Right lobe of liver (tissue), 4 donors: ENCODE results near the gene NGF.

Experiments used
- CTCF ChIP-seq, 4 donors: fragments of 200-600 bp in 3 of 4; fragments of 450-650 bp in 1 of 4; IDR thresholded peaks; one replicate each; pipeline versions ENCODE4 v1.5.1 to v1.8.0; 2016 to 2022; ENCODE audit warnings: antibody characterized with exemption in 4 of 4, mild to moderate bottlenecking in 2 of 4
- POLR2A ChIP-seq: fragments of 450-650 bp; IDR thresholded peaks from one replicate; pipeline ENCODE4 v1.6.1; 2017; ENCODE audit warnings: antibody characterized with exemption, mild to moderate bottlenecking
- donor health status: DM: no; HTN: no; CAD: no.
- donor health status: DM: no; HTN: no; CAD: no.
- donor health status: DM: no; HTN: yes; CAD: no.

GRCh38 chr1:115331558-115332331 lies 6.3 kb downstream of the NGF start:
- TF ChIP-seq CTCF (IDR thresholded peaks at IDR 0.05), result no peak
- no peak for TF ChIP-seq POLR2A
